OCI-LY7 (cell line): ENCODE measurements around the gene GPT2. TPM values are rescaled to one million over a fixed set of nuclear protein-coding genes. Genes with fewer than 3 reads are reported as not detected.

Experiments used
- BruUV-seq: library from RNA; stranded (reverse); fragments of 400-500 nt; replicated peaks from 2 replicates; lab custom pipeline; 2021; lab: Mats Ljungman, UMichigan
- CTCF ChIA-PET: fragments of 300-600 bp; sonication (Branson Sonifier 250); formaldehyde crosslinking; loops from one replicate; lab custom pipeline; 2022; ENCODE audit warnings: antibody characterized with exemption; ENCODE audit not compliant: unreplicated experiment; lab: Charles Lee
- POLR2A ChIA-PET: fragments of 300-600 bp; sonication (Branson Sonifier 250); formaldehyde crosslinking; loops from one replicate; lab custom pipeline; 2022; ENCODE audit warnings: antibody characterized with exemption; lab: Charles Lee
- DNase-seq: peaks from one replicate; pipeline ENCODE4 v3.0.0-alpha.2; 2015; ENCODE audit warnings: low spot score
- H2AFZ ChIP-seq: fragments of 200-600 bp; sonication (generic), shearing (Covaris generic); 2 replicates; pipeline ENCODE4 v1.6.1; 2014; ENCODE audit warnings: mild to moderate bottlenecking, antibody characterized with exemption, low read length, moderate library complexity
- H3K27ac ChIP-seq: fragments of 200-600 bp; sonication (generic); 2 replicates; pipeline ENCODE4 v1.5.1; 2014; ENCODE audit warnings: mixed run types, low read depth, mild to moderate bottlenecking, moderate library complexity, low read length, inconsistent platforms; ENCODE audit not compliant: poor library complexity, severe bottlenecking
- H3K36me3 ChIP-seq: fragments of 200-600 bp; sonication (generic); 2 replicates; pipeline ENCODE4 v1.6.1; 2014; ENCODE audit warnings: mild to moderate bottlenecking, antibody characterized with exemption, low read length, moderate library complexity, mixed read lengths; ENCODE audit not compliant: insufficient read depth
- H3K4me1 ChIP-seq: fragments of 200-600 bp; sonication (generic); 2 replicates; pipeline ENCODE4 v1.5.1; 2014; ENCODE audit warnings: mild to moderate bottlenecking, low read length; ENCODE audit not compliant: insufficient read depth, poor library complexity, severe bottlenecking
- H3K4me2 ChIP-seq: fragments of 200-600 bp; sonication (generic); 2 replicates; pipeline ENCODE4 v1.6.1; 2014; ENCODE audit warnings: mild to moderate bottlenecking, low read length
- H3K4me3 ChIP-seq: fragments of 200-600 bp; sonication (generic); 2 replicates; pipeline ENCODE4 v1.5.1; 2014; ENCODE audit warnings: mild to moderate bottlenecking, low read depth, low read length; ENCODE audit not compliant: poor library complexity, severe bottlenecking
- H3K79me2 ChIP-seq: fragments of 200-600 bp; sonication (generic); 2 replicates; pipeline ENCODE4 v1.6.1; 2016; ENCODE audit warnings: low read depth, mild to moderate bottlenecking, low read length, moderate library complexity, mixed read lengths; ENCODE audit not compliant: insufficient read depth
- H3K9me2 ChIP-seq: fragments of 200-600 bp; sonication (generic); 2 replicates; pipeline ENCODE4 v1.6.1; 2016; ENCODE audit warnings: mild to moderate bottlenecking, low read length, mixed read lengths; ENCODE audit not compliant: insufficient read depth
- H3K9me3 ChIP-seq: fragments of 200-600 bp; sonication (generic); 2 replicates; pipeline ENCODE4 v1.6.1; 2014; ENCODE audit warnings: mild to moderate bottlenecking, mixed run types, low read length, mixed read lengths
- H4K20me1 ChIP-seq: fragments of 200-600 bp; sonication (generic); 2 replicates; pipeline ENCODE4 v1.6.1; 2014; ENCODE audit warnings: mild to moderate bottlenecking, antibody characterized with exemption, low read length, moderate library complexity, mixed read lengths; ENCODE audit not compliant: insufficient read depth
- CTCF ChIP-seq: fragments of 200-600 bp; sonication (generic); conservative IDR thresholded peaks from 2 replicates; pipeline ENCODE4 v1.5.1; 2014; ENCODE audit warnings: mild to moderate bottlenecking, antibody characterized with exemption, low read length, moderate library complexity, mixed read lengths
- EZH2phosphoT487 ChIP-seq: fragments of 200-600 bp; sonication (generic); IDR thresholded peaks from 2 replicates; pipeline ENCODE4 v1.6.1; 2018; ENCODE audit warnings: low read depth, borderline replicate concordance, mild to moderate bottlenecking, mixed run types, antibody characterized with exemption, low read length, moderate library complexity, mixed read lengths
- intact Hi-C: fragments of 100-400 bp; cut with micrococcal nuclease; formaldehyde crosslinking; loops from one replicate; pipeline ENCODE4 v1.10.0; 2022; ENCODE audit not compliant: unreplicated experiment
- total RNA-seq, 2 experiments: library from RNA; depleted of rRNA in 1 of 2; stranded (reverse); fragments of >200 nt in 1 of 2; shearing (Covaris generic) in 1 of 2; gene quantifications; 2 replicates each; pipeline ENCODE4 v1.2.3, GENCODE V29; 2014 to 2022

GPT2 gene
- total RNA-seq, 2 experiments from 2014 or later, result 42.5 to 105 TPM

GRCh38 chr16:46884513-46885293, 541 bp downstream of the GPT2 start:
- Histone ChIP-seq H3K4me3 (peak overlapping the region; percentile 95), H3K27ac (no peak overlapping the region), H3K4me2 (peak overlapping the region; percentile 95), H3K4me1 (peaks cover 35% of the 10 kb centered on the region), H3K9me2 (no peaks in the 10 kb centered on the region), H2AFZ (peak overlapping the region; percentile 72), H3K9me3 (no peaks in the 10 kb centered on the region), H3K79me2 (peaks cover 14% of the 10 kb centered on the region; the same call in 1 of the 2 replicates), H3K36me3 (no peaks in the 10 kb centered on the region; the same call in 1 of the 2 replicates), H4K20me1 (no peaks in the 10 kb centered on the region)
- DNase-seq, result peak; percentile 55
- intact Hi-C loops, result loop anchor here (1.0 to 2.0 kb wide), 3 partner anchors 24 to 195 kb away; partner anchors contain the start of genes C16orf87, ORC6 and VPS35
- no TSS peak for BruUV-seq
- POLR2A ChIA-PET, result interaction anchor here (0.7 to 2.8 kb wide), 13 partner anchors 11 to 210 kb away, joined by 3 to 8 read pairs (median 3); no protein-coding TSS in a partner anchor
- TF ChIP-seq CTCF (no peak), EZH2phosphoT487 (no peak)
- CTCF ChIA-PET, result no interaction called here

- peak overlapping the region; percentile 95 for H3K4me3 ChIP-seq
- BruUV-seq, result no TSS peak
- peaks cover 14% of the 10 kb centered on the region; the same call in 1 of the 2 replicates for H3K79me2 ChIP-seq
- H3K9me3 ChIP-seq, result no peaks in the 10 kb centered on the region
- no peak overlapping the region for H3K27ac ChIP-seq
- CTCF ChIA-PET, result interaction anchor here (0.8 kb wide), 1 partner anchor 22 kb away, joined by 3 read pairs; no protein-coding TSS in a partner anchor
- peak overlapping the region; percentile 95 for H3K4me2 ChIP-seq
- POLR2A ChIA-PET, result interaction anchor here (0.6 to 2.8 kb wide), 8 partner anchors 9 to 197 kb away, joined by 3 to 7 read pairs (median 3); partner anchors contain the start of gene ORC6
- peaks cover 42% of the 10 kb centered on the region for H3K4me1 ChIP-seq
- H3K36me3 ChIP-seq, result peaks cover 7% of the 10 kb centered on the region; the same call in 1 of the 2 replicates
- no peak for DNase-seq
- intact Hi-C loops, result loop anchor here (2.0 kb wide), 1 partner anchor 23 kb away; no protein-coding TSS in a partner anchor
- H2AFZ ChIP-seq, result no peak overlapping the region
- no peaks in the 10 kb centered on the region for H4K20me1 ChIP-seq
- no peak for TF ChIP-seq EZH2phosphoT487
- TF ChIP-seq CTCF, result no peak
- H3K9me2 ChIP-seq, result no peaks in the 10 kb centered on the region
These were observed 2.0 kb downstream of the GPT2 start for GRCh38 chr16:46885960-46886763.
